Measurements from ENCODE around the gene PIN1.

The PIN1 gene

DNA sequence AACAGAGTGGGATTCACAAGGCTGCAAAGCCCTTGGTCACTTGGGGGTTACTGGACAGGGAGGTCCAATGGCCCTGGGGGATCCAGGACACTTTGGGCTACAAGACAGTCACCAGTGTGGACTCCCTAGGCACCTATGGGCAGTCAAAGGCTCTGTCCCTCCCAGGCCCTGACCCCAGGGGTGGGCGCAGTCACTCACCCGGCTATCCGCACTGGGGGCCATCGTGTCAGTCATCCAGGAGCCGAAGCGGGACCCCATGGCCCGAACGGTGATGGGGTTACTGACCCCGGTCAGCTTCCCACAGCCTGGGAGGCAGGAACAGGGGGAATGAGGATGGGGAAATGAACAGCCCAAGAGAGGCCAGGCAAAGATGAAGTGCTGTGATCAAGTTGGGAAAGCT is 21.5 kb downstream of the PIN1 start:
- DNase-seq (ENCODE audit: low read depth, low spot score): no peak

DNA sequence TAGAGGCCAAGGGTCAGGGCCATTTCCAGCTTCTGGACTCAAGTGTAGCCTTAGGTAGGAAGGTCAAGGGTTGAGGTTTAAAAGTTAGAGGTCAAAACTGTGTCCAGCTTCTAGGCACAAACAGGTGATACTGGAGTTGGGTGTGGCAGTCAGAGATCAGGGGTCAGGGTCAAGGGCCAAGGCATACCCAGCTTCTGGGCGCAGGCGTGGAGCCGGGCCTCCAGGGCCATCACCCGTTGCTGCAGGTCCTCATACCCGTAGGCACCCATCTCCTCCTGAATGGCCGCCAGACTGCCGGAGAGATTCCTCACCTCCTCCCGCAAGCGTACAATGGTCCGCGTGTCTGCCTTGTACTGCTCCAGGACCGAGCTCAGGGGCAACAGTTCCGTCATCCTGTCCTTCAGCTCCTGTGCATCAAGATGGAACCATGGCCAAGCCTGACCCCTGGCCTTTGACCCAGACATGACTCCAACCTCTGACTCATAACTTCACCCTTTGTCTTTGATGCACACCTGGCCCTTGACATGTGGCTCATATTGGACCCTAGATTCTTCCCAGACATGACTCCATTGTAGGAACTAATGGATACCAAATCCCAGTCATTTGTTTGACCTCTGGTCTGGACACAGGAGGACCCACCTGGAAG is 22.1 kb downstream of the PIN1 start:
- no peak for DNase-seq (ENCODE audit: low read depth, low spot score)

DNA sequence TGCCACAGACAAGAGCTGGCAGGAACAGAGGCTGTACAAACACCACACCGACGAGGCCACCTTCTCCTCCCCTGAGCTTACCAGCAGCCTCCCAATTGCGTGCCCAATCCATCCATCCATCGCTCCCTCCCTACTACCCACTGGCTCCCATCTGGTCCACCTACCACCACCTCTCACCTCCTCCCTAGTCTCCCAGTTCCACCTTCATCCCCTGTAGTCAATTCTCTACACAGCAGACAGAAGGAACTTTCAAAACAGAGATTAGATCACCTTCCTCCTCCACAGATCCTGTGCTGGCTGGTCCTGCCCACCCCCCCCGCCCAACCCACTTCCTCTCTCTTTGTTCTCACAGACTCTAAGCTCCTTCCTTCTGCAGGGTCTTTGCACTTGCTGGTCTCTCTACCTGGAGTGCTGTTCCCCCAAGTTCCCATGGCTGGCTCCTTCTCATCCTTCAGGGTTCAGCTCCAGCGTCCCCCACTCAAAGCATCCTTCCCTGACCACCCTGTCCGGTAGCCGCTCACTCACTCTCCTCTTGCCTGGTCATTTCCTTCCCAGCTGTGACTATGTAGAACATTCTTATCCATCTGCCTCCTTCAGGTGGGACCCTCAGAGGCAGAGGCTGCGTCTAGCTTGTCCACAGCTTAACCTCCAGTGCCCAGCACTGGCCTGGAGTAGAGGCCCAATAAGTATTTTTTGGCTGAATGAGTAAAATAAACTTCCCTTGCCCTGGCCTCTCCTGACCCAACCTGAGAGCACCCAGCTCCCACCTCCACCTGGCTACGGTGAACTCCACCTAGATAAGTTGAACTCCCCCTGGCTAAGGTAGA is 23.0 kb downstream of the PIN1 start:
- DNase-seq (ENCODE audit: low read depth, low spot score): no peak

DNA sequence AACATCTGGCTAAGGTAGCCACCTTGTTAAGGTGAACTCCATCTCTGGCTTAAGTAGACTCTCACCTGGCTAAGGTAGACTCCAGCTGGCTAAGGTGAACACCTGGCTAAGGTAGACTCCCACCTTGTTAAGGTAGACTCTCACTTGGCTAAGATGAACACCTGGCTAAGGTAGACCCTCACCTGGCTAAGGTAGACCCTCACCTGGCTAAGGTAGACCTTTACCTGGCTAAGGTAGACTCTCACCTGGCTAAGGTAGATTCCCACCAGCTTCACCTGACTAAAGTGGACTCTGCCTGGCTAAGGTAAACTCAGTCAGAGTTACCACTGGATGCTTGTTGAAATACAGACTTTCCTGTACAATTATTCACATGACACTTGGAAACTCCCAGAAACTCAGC is 23.6 kb downstream of the PIN1 start:
- no peak for DNase-seq (ENCODE audit: low read depth, low spot score)

DNA sequence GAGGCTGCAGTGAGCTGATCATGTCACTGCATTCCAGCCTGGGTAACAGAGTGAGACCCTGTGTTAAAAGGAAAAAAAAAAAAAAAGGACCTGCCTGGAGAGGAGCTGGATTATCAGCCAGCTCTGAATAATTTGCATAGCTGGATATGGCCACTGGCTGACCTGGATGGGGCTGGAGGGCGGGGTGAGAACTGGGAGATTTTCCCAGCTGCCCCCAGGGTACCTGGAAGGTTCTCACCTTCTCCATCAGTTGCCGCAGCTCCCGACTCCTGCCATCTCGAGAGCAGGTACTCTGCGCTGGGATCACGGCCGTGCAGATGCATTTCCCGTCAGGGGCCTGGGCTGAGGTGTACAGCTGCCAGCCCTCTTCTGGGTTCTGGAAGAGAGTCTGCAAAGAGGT is 25.3 kb downstream of the PIN1 start:
- no peak for DNase-seq (ENCODE audit: low read depth, low spot score)

DNA sequence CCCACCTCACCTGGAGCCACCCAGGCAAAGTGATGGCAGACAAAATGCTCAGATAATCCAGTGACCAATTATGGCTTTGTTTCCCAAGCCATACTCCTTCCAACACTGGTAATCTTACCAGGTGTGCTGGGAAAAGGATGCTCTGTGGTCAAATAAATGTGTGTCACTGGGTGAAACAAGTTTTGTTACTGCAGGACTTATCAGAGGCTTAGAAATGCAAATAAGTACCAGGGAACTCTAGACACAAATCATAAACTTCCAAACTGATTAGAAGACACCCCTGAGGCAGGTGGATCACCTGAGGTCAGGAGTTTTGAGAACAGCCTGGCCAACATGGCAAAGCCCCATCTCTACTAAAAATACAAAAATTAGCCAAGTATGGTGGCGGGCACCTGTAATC is 26.4 kb downstream of the PIN1 start:
- DNase-seq (ENCODE audit: low read depth, low spot score): no peak

DNA sequence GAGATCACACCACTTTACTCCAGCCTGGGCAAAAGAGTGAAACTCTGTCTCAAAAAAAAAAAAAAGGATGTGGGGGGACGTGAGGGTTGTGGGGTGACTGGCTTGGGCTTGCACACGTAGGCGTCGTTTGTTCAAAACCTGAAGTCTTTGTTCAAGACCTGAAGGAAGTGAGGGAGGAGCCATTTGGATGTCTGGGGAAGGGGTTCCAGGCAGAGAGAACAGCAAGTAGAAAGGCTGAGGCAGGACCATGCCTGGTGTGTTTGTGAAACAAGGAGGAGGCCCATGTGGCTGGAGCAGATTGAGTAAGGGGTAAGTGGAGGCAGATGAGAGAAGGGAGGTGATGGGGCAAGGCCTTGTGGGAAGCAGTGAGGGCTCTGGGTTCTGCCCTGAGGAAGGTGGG is 27.8 kb downstream of the PIN1 start:
- DNase-seq (ENCODE audit: low read depth, low spot score): no peak

DNA sequence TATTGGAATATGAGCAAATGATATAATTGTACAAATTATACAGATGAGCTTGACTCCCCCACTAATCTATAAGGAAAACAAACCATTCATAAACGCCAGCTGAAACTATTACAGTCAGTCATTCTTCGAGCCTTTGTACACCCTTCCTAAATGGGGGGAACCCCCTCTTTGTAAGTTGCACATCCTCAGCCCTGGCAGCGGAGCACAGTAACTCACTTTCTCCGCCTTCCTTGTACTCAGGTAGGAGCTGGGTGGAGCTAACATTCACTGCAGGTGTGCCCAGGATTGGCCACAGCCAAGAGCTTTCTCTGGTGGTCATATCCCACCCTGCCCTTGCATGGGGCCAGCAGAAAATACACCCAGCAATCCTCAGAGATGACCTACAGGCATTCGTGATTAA is 28.6 kb downstream of the PIN1 start:
- no peak for DNase-seq (ENCODE audit: low read depth, low spot score)

DNA sequence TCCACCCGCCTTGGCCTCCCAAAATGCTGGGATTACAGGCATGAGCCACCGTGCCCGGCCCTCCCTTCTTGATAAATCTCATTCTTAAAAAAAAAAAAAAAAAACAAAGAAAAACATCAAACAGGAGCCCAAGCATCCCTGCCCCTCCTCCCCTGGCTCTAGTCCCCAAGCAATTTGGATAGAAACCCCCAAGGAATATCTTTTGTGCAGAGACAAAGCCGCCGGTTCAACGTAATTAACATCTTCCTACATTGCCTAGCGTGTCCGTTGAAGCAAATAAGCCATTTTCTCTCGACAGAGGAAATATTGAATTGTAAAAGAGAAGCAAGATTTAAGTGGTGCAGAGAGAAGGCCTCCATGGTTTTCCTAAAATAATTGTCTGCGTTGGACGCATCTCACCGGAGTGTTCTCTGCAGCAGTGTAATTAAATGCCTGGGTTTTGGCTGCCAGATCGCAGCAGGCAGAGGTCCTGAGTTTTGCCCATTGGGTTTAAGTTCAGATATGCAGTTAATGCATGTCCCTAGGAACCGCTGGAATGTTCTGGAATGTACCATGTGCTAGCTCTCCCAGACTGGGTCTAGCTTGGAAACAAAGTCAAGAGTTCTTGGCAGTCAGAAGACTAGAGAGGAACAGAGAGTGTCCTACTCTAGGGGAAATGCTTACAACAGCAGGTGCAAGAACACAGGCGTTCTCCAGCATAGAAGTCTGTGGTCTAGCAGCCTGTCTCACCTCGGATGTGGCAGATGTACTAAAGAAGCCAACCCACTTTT is 30.8 kb downstream of the PIN1 start:
- no peak for DNase-seq (ENCODE audit: low read depth, low spot score)

DNA sequence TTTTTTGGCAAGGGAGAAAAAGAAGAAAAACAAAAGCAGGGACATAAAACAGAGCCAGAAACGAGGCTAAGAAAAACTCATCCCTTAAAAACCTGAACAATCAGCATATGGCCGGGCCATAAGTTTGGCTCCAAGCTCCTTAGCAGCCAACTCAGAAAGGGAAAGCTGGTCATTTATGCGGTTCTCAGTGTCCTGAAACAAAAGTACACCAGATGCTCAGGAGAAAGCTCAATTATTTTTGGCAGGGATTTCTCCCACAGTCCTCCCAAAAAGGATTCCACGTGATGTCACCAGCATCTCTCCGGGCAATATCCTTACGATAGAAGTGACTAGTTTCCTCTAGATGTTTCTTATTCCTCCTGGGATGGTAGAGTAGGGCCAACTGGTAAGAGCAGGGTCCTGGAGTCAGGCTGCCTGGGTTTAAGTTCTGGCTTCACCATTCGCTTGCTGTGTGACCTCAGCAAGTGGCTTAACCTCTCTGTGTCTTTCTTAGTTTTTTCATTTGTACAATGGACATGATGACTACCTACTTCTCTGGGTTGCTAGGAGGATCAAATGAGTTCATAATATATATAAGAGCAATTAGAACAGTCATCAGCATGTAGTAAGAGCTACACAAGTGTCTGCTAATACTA is 34.0 kb downstream of the PIN1 start:
- no peak for DNase-seq (ENCODE audit: low read depth, low spot score)

DNA sequence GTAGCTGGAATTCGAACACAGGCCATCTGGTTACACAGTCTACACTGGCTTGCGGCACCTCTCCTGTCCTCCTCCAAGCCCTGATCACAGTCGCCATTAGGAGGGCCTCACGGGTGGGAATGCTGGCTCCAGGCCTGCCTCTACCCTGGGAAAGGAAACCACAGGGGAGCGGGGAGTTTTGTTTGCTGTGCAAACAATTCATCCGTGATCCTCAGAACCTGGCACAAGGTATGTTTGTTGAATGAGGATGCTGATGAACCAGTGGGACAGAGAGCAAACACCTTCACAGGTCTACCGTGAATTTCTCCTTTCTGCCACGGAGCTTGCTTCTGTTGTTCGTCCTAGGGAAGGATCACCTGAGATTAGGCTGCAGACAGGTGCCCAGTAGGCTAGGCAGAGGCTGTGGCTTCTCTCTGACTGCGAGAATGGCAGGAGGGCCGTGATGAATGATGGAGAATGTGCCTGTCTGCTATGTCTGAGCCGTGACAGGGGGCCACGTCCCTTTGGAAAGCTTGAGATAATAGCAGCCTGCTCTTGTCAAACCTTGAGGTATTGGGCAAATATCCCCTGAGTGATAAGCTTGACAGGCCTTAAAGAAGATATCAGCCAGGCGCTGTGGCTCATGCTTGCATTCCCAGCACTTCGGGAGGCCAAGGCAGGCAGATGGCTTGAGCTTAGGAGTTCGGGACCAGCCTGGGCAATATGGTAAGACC is 36.7 kb downstream of the PIN1 start:
- no peak for DNase-seq (ENCODE audit: low read depth, low spot score)

DNA sequence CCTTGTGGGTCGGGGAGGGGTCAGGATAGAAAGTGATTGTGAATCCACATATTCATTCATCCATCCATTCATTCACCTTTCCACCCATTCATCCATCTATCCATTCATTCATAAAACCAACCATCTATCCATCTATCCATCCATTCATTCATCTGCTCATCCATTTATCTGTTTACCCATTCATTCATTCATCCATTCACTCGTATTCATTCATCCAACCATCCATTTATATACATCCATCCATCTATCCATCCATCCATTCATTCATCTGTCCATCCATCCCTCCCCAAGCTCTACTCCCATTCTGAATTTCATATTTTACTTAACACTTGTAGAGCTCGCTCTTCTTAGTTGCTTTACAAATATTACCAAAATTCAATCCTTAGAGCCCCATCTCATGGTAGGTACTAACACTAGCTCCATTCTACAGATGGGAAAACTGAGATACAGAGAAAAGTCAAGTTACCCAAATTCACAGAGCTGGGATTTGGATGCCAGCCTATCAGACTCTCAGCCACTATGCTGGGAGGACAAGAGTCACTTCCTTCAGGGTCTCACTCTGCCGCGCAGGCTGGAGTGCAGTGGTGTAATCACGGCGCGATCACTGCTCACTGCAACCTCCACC is 37.6 kb downstream of the PIN1 start:
- DNase-seq (ENCODE audit: low read depth, low spot score): no peak

DNA sequence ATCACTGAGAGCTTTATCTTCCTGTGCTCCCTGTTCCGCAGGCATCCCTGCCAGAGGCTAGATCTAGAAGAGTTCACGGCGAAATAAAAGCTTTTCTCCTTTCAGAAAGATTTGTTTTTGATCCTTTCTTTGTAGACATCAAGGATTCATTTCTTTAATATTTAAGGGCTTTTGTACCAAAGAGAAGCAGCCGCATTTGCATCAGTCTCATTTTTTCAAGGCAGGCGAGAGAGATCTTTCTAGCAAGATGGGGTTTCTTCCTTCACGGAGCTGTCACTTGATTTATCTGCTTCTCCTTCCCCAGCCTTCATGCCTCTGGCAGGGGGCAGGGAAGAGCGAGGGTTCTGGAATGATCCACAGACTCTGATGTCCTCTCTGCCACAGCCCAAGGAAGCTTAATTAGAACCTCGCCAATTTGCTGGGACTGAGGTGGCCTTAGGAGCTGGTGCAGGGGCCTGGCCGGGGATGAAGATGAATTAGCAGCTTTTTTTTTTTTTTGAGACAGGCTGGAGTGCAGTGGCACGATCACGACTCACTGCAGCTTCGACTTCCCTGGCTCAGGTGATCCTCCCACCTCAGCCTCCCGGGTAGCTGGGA is 40.0 kb downstream of the PIN1 start:
- no peak for DNase-seq (ENCODE audit: low read depth, low spot score)

DNA sequence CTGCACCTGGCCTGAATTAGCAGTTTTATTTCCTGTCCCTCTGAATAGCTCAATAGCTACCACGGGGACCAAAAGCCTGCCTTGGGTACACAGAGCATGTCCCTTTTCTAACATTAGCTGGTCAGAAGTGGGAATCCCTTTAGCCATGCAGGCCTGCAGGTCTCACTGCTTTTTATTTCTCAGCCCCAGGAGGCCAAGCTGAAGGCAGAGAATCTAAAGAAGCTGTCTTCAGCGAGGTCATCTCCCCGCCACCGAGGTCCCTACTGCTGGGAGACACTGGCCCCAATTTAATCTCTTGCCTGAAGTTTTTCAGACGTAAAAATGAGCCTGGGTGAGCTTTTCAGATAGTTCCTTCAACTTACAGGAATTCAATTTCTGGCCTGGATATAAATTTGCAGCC is 40.7 kb downstream of the PIN1 start:
- no peak for DNase-seq (ENCODE audit: low read depth, low spot score)

DNA sequence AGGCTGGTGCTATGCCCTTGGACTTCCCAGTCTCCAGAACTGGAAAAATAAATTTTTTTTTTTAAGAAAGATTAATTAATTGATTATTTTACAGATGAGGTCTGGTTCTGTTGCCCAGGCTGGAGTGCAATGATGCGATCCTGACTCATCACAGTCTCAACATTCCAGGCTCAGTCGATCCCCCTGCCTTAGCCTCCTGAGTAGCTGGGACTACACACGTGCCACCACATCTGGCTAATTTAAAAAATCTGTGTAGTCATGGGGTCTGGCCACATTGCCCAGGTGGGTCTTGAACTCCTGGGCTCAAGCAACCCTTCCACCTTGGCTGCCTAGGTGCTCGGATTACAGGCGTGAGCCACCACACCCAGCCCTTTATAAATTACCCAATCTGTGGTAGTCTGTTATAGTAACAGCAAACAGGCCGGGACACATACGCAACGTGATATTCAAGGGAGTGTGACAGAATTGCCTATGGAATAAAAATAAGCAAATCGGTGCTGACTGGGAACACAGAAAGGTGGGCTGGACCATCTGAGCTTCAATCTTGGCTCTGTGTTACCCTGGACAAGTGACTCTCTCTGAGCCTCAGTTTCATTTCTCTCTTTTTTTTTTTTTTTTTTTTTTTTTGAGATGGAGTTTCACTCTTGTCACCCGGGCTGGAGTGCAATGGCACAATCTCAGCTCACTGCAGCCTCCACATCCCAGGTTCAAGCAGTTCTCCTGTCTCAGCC is 42.8 kb downstream of the PIN1 start:
- DNase-seq (ENCODE audit: low read depth, low spot score): no peak

DNA sequence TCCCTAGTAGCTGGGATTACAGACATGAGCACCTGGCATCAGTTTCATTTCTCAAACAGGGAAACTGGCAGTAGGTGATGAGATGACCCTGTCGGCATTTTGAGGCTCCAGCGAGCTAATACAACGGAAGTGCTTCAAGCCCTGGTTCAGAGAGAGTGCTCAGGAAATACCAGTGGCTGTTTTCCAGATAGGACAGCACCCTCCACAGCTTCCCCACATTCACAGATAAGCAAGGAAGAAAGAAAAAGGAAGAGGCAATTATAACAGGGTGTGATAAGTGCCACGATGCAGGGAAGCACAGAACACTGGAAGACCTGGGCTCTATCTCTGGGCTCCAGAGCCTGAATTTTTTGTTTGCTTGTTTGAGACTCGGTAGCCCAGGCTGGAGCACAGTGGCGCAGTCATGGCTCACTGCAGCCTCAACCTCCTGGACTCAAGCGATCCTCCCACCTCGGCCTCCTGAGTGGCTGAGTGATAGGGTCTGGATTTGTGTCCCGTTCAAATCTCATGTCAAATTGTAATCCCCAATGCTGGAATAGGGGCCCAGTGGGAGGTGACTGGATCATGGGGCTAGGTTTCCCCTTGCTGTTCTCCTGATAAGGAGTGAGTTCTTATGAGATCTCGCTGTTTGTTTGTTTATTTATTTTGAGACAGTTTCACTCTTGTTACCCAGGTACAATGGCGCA is 43.5 kb downstream of the PIN1 start:
- no peak for DNase-seq (ENCODE audit: low read depth, low spot score)

DNA sequence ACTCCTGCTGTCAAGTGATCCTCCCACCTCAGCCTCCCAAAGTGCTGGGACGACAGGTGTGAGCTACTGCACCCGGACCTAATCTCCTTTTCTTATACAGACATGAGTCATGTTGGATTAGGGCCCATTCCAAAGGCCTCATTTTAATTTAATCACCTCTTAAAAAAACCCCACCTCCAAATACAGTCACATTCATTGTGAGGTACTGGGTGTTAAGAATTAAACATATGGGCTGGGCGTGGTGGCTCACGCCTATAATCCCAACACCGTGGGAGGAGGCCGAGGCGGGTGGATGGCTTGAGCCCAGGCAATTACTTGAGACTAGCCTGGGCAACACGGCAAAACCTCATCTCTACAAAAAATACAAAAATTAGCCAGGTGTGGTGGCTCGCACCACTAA is 46.6 kb downstream of the PIN1 start:
- no peak for DNase-seq (ENCODE audit: low read depth, low spot score)

DNA sequence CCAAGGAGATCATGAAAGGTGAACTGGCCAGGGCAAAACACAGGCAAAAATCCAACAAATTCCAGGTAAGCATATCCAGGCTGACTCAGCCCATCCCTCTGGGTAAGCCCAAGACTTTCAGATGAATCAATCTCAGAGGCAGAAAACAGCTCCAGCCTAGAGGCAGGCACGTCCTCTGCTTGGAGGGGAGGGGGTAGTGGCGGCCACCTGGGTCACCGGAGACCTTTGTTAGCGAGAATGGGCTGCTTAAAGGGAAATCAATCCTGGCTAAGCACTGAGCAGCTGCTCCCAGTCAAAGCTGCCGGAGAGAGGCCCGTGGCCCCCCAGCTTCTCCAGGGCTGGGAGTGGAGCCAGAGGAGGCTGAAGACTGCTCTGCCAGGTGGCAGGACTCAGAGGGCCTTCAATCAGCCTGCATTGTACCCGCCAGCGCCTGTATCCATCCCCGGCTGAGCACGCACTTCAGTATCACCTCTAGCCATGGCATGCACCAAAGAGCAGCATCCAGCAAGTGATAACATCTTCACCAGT is 48.2 kb downstream of the PIN1 start:
- no peak for DNase-seq (ENCODE audit: low read depth, low spot score)

DNA sequence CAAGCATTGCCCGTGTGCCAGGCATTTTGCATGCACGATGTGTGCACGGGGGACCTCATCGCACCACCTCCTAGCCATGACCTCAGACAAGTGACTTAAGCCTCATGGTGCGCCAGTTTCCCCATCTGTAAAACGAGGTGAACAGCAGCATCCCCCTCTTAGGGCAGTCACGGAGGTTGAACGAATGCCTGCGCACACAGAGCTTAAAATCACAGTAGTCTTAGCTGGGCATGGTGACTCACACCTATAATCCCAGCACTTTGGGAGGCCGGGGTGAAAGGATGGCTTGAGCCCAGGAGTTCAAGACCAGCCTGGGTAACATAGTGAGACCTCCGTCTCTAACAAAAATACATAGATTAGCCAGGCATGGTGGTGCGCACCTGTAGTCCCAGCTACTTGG is 48.6 kb downstream of the PIN1 start:
- no peak for DNase-seq (ENCODE audit: low read depth, low spot score)
